G401 (cell line): ENCODE measurements around the gene TRIM71. TPM values are rescaled to one million over a fixed set of nuclear protein-coding genes. Genes with fewer than 3 reads are reported as not detected.
"Not testable (repeated sequence)": the region's sequence is repeated elsewhere in the genome, so short reads cannot be mapped to it uniquely, and the experiment has no call there.

Source experiments
- DNase-seq: peaks from one replicate; pipeline ENCODE4 v3.0.0-alpha.2; 2015; ENCODE audit warnings: low spot score
- in situ Hi-C: cut with HindIII; loops from 2 replicates; pipeline ENCODE4 v1.10.0; 2016; ENCODE audit warnings: low sequenced_read_pairs, mixed read lengths
- total RNA-seq: library from RNA; depleted of rRNA; stranded (reverse); fragments of >200 nt; shearing (Covaris generic); gene quantifications from 2 replicates; pipeline ENCODE4 v1.2.3, GENCODE V29; 2014

TRIM71 gene
- total RNA-seq, 1 experiment from 2014 or later, result 28.0 TPM

- in situ Hi-C loops, result no loop called here
- DNase-seq, result no peak
Measured at GRCh38 chr3:32839714-32840085, 21.9 kb downstream of the TRIM71 start.

GRCh38 chr3:32840086-32840841 is 22.5 kb downstream of the TRIM71 start:
- in situ Hi-C loops, result no loop called here
- no peak for DNase-seq

- DNase-seq, result no peak
- in situ Hi-C loops, result no loop called here
Measured at GRCh38 chr3:32841341-32841740, 23.5 kb downstream of the TRIM71 start.

GRCh38 chr3:32841867-32842470 is 24.2 kb downstream of the TRIM71 start:
- no peak for DNase-seq
- in situ Hi-C loops, result no loop called here

- DNase-seq, result peak; percentile 18
- in situ Hi-C loops, result no loop called here
Measured at GRCh38 chr3:32842531-32842931, 24.7 kb downstream of the TRIM71 start.

- peak; percentile 32 for DNase-seq
- in situ Hi-C loops, result no loop called here
Measured at GRCh38 chr3:32842987-32843386, 25.2 kb downstream of the TRIM71 start.

GRCh38 chr3:32843510-32844321 is 25.9 kb downstream of the TRIM71 start:
- in situ Hi-C loops, result no loop called here
- DNase-seq, result peak; percentile 65

- in situ Hi-C loops, result no loop called here
- no peak for DNase-seq
Measured at GRCh38 chr3:32844322-32844654, 26.5 kb downstream of the TRIM71 start.

GRCh38 chr3:32844914-32845313 is 27.1 kb downstream of the TRIM71 start:
- DNase-seq, result peak; percentile 73
- in situ Hi-C loops, result no loop called here

- in situ Hi-C loops, DNase-seq: not testable (repeated sequence)
Measured at GRCh38 chr3:32845546-32845945, 27.7 kb downstream of the TRIM71 start.

GRCh38 chr3:32847045-32847444 is 29.2 kb downstream of the TRIM71 start:
- in situ Hi-C loops, DNase-seq: not testable (repeated sequence)

GRCh38 chr3:32847528-32847927 is 29.7 kb downstream of the TRIM71 start:
- no peak for DNase-seq
- in situ Hi-C loops, result no loop called here

GRCh38 chr3:32848215-32848614 is 30.4 kb downstream of the TRIM71 start:
- in situ Hi-C loops, result no loop called here
- no peak for DNase-seq

GRCh38 chr3:32849046-32849445 is 31.2 kb downstream of the TRIM71 start:
- in situ Hi-C loops, result no loop called here
- no peak for DNase-seq

GRCh38 chr3:32850226-32850625 is 32.4 kb downstream of the TRIM71 start:
- in situ Hi-C loops, result no loop called here
- no peak for DNase-seq

- no peak for DNase-seq
- in situ Hi-C loops, result no loop called here
Measured at GRCh38 chr3:32850636-32851035, 32.8 kb downstream of the TRIM71 start.

- in situ Hi-C loops, result no loop called here
Measured at GRCh38 chr3:32852146-32852545, 34.3 kb downstream of the TRIM71 start.

GRCh38 chr3:32855350-32855953 is 37.7 kb downstream of the TRIM71 start:
- no peak for DNase-seq
- in situ Hi-C loops, result no loop called here

More at GRCh38 chr3:32852146-32852545, 34.3 kb downstream of the TRIM71 start:
- DNase-seq, result no peak

- DNase-seq, result no peak
- in situ Hi-C loops, result no loop called here
Measured at GRCh38 chr3:32856355-32856889, 38.6 kb downstream of the TRIM71 start.
